Fibroblast of lung (primary cell): Measurements from ENCODE around the gene MAP4K2. TPM values are rescaled to one million over a fixed set of nuclear protein-coding genes. Genes with fewer than 3 reads are reported as not detected.

Experiments used
- DNase-seq, 2 donors: peaks; one replicate each; pipeline versions ENCODE4 v3.0.0 to v3.0.0-alpha.2; 2010; ENCODE audit warnings: low read depth in 2 of 2
- H2AFZ ChIP-seq: 2 replicates; pipeline ENCODE4 v1.5.1; 2012; ENCODE audit warnings: low read length, control low read depth, inconsistent platforms
- H3K27ac ChIP-seq: 2 replicates; pipeline ENCODE4 v1.5.1; 2011; ENCODE audit warnings: low read length, control low read depth; ENCODE audit not compliant: insufficient read depth
- H3K27me3 ChIP-seq: 2 replicates; pipeline ENCODE4 v1.5.1; 2011; ENCODE audit warnings: mild to moderate bottlenecking, low read length; ENCODE audit not compliant: control insufficient read depth, insufficient read depth
- H3K36me3 ChIP-seq: 2 replicates; pipeline ENCODE4 v1.5.1; 2011; ENCODE audit warnings: low read length; ENCODE audit not compliant: control insufficient read depth, insufficient read depth
- H3K4me1 ChIP-seq: 2 replicates; pipeline ENCODE4 v1.5.1; 2011; ENCODE audit warnings: low read length; ENCODE audit not compliant: control insufficient read depth, insufficient read depth; ENCODE audit errors: extremely low read depth
- H3K4me2 ChIP-seq: 2 replicates; pipeline ENCODE4 v1.5.1; 2011; ENCODE audit warnings: low read length, control low read depth; ENCODE audit not compliant: insufficient read depth; ENCODE audit errors: extremely low read depth
- H3K4me3 ChIP-seq, 4 experiments: fragments of 200-600 bp in 1 of 4; sonication (generic) in 1 of 4; replicated peaks in 1 of 4; 2 replicates each; pipeline ENCODE4 v1.5.1; 2011 to 2016; ENCODE audit warnings: low read length in 4 of 4, low read depth in 3 of 4, mild to moderate bottlenecking in 3 of 4, control low read depth in 2 of 4, inconsistent platforms in 1 of 4, mixed read lengths in 1 of 4; ENCODE audit not compliant: insufficient read depth in 1 of 4; ENCODE audit errors: control extremely low read depth in 1 of 4
- H3K79me2 ChIP-seq: 2 replicates; pipeline ENCODE4 v1.5.1; 2012; ENCODE audit warnings: mild to moderate bottlenecking, low read length, inconsistent platforms; ENCODE audit not compliant: control insufficient read depth, insufficient read depth
- H3K9ac ChIP-seq: 2 replicates; pipeline ENCODE4 v1.5.1; 2011; ENCODE audit warnings: mild to moderate bottlenecking, low read length, control low read depth; ENCODE audit not compliant: insufficient read depth
- H3K9me3 ChIP-seq: 2 replicates; pipeline ENCODE4 v1.5.1; 2012; ENCODE audit warnings: low read depth, low read length; ENCODE audit not compliant: control insufficient read depth, insufficient read depth
- H4K20me1 ChIP-seq: 2 replicates; pipeline ENCODE4 v1.5.1; 2011; ENCODE audit warnings: low read length; ENCODE audit not compliant: control insufficient read depth, insufficient read depth; ENCODE audit errors: extremely low read depth
- EZH2 ChIP-seq: IDR thresholded peaks from 2 replicates; pipeline ENCODE4 v1.5.1; 2012; ENCODE audit warnings: low read length, control low read depth, mild to moderate bottlenecking; ENCODE audit errors: missing control alignments
- polyA plus RNA-seq, 2 donors: library from polyadenylated mRNA; depleted of rRNA in 1 of 2; stranded (reverse) in 1 of 2; unstranded in 1 of 2; fragments of >200 nt; gene quantifications; 2 replicates each; pipeline ENCODE4 v1.2.1, GENCODE V29; 2011 to 2012; ENCODE audit warnings: missing spikeins in 1 of 2
- total RNA-seq: library from RNA; depleted of rRNA; stranded (reverse); fragments of >200 nt; gene quantifications from 2 replicates; pipeline ENCODE4 v1.2.1, GENCODE V29; 2014
- TF ChIP-seq, protein P1 (sequence below), 2 donors: IDR thresholded peaks in 1 of 2; conservative IDR thresholded peaks in 1 of 2; 1 replicate in 1 of 2; 2 replicates in 1 of 2; pipeline ENCODE4 v1.5.1; 2011 to 2012; ENCODE audit warnings: low read length in 2 of 2, control low read depth in 1 of 2, inconsistent platforms in 1 of 2, low read depth in 1 of 2, mild to moderate bottlenecking in 1 of 2

MAP4K2 gene
- total and polyA plus RNA-seq, 2 donors (not counting 1 experiment from before 2014, with no cell fraction given), result 6.4 to 9.2 TPM

DNA sequence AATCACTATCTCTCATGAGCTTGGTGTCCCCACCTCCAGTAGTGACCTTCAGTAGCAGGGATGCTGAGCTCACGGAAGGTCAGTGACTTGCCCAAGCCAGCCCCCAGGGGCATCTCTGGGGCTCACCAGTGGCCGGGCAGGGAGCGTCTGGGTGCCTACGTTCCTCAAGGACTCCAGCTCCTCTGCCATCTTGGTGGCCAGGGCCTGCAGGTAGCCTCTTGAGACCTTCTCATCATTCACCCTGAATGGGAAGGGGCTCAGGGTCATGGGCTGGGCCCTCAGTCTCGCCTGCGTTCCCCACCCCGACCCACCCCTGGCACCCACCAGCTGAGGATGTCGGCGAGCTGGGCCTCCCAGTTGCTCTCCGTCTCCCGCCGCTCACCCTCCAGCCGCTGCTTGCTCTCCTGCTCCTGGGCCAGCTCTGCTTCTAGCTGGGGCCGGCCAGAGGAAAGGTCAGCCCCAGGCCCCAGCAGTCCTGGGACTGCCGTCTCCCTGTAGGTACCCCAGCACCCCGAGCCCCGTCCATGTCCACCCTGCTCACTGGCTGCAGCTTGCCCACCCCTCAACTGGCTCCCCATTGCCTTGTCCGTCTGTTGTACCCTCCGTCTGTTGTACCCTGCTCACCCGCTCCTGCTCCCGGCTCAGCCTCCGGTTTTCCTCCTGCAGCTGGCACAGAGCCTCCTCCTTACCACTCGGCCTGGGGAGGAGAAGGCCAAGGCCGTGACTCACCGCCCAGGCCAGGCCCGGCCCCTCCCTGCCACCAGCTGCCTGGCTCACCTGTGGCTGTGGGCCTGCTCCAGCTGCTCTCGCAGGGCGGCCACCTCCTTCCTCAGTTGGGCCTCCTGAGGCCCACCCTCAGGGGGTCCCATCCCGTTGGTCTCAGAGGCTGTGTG is 32.0 kb upstream of the MAP4K2 start:
- no peak overlapping the region for H3K4me2 ChIP-seq

GRCh38 chr11:64834031-64834722 is 31.2 kb upstream of the MAP4K2 start:
- H3K9ac ChIP-seq, result no peak overlapping the region
- H3K36me3 ChIP-seq, result no peaks in the 10 kb centered on the region
- H3K27ac ChIP-seq, result no peak overlapping the region
- no peak overlapping the region for H2AFZ ChIP-seq
- H3K4me1 ChIP-seq, result no peaks in the 10 kb centered on the region
- no peak overlapping the region for H3K4me2 ChIP-seq
- no peaks in the 10 kb centered on the region for H3K79me2 ChIP-seq
- no peak overlapping the region for H3K4me3 ChIP-seq
- H3K9me3 ChIP-seq, result no peaks in the 10 kb centered on the region
- TF ChIP-seq, protein P1, sequence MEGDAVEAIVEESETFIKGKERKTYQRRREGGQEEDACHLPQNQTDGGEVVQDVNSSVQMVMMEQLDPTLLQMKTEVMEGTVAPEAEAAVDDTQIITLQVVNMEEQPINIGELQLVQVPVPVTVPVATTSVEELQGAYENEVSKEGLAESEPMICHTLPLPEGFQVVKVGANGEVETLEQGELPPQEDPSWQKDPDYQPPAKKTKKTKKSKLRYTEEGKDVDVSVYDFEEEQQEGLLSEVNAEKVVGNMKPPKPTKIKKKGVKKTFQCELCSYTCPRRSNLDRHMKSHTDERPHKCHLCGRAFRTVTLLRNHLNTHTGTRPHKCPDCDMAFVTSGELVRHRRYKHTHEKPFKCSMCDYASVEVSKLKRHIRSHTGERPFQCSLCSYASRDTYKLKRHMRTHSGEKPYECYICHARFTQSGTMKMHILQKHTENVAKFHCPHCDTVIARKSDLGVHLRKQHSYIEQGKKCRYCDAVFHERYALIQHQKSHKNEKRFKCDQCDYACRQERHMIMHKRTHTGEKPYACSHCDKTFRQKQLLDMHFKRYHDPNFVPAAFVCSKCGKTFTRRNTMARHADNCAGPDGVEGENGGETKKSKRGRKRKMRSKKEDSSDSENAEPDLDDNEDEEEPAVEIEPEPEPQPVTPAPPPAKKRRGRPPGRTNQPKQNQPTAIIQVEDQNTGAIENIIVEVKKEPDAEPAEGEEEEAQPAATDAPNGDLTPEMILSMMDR (conservative IDR thresholded peaks at IDR 0.05 in 1 of 2, IDR thresholded peaks at IDR 0.05 in 1 of 2; ENCODE audit: low read depth in 1 of 2, low read length in 2 of 2), result no peak
- no peak for TF ChIP-seq EZH2
- no peak for DNase-seq
- no peaks in the 10 kb centered on the region for H3K27me3 ChIP-seq
- no peaks in the 10 kb centered on the region for H4K20me1 ChIP-seq

More for the DNA sequence above, 32.0 kb upstream of the MAP4K2 start:
- no peak for TF ChIP-seq EZH2
- TF ChIP-seq, protein P1 (conservative IDR thresholded peaks at IDR 0.05 in 1 of 2, IDR thresholded peaks at IDR 0.05 in 1 of 2; ENCODE audit: low read depth in 1 of 2, low read length in 2 of 2), result no peak
- peak in 1 of 2 donors; percentile 65 for DNase-seq
- Histone ChIP-seq H3K4me3 (no peak overlapping the region), H2AFZ (no peak overlapping the region), H3K79me2 (no peaks in the 10 kb centered on the region), H3K9ac (no peak overlapping the region), H3K36me3 (no peaks in the 10 kb centered on the region), H3K9me3 (no peaks in the 10 kb centered on the region), H3K4me1 (no peaks in the 10 kb centered on the region), H3K27me3 (no peaks in the 10 kb centered on the region), H4K20me1 (no peaks in the 10 kb centered on the region), H3K27ac (no peak overlapping the region)

- Histone ChIP-seq H3K27ac (no peak overlapping the region), H4K20me1 (no peaks in the 10 kb centered on the region), H3K9me3 (no peaks in the 10 kb centered on the region), H3K4me1 (no peaks in the 10 kb centered on the region), H3K36me3 (no peaks in the 10 kb centered on the region), H3K9ac (no peak overlapping the region), H3K4me2 (no peak overlapping the region), H2AFZ (no peak overlapping the region), H3K27me3 (no peaks in the 10 kb centered on the region), H3K4me3 (no peak overlapping the region), H3K79me2 (no peaks in the 10 kb centered on the region)
- DNase-seq, result no peak
- TF ChIP-seq EZH2, result no peak
- TF ChIP-seq, protein P1 (conservative IDR thresholded peaks at IDR 0.05 in 1 of 2, IDR thresholded peaks at IDR 0.05 in 1 of 2; ENCODE audit: low read depth in 1 of 2, low read length in 2 of 2), result no peak
These were observed 30.5 kb upstream of the MAP4K2 start for GRCh38 chr11:64833509-64833908.
